Kidney (tissue), 14 donors: Measurements from ENCODE around the gene NOP9. TPM values are rescaled to one million over a fixed set of nuclear protein-coding genes. Genes with fewer than 3 reads are reported as not detected.

Experiments
- DNase-seq, 5 donors: peaks; one replicate each; pipeline ENCODE4 v3.0.0-alpha.2; 2013 to 2020
- FAIRE-seq: peaks from 2 replicates; lab custom pipeline; 2012; peaks lifted over from hg19 to GRCh38; lab: Jason Lieb, UNC
- H3K27ac ChIP-seq, 2 donors: one replicate each; pipeline ENCODE4 v1.7.0; 2013; ENCODE audit warnings: low read depth in 2 of 2, low read length in 2 of 2, inconsistent platforms in 1 of 2
- H3K27me3 ChIP-seq: one replicate; pipeline ENCODE4 v1.7.1; 2013; ENCODE audit warnings: low read length, inconsistent platforms; ENCODE audit not compliant: control insufficient read depth, insufficient read depth
- H3K36me3 ChIP-seq, 3 donors: one replicate each; pipeline versions ENCODE4 v1.7.0 to v1.7.1; 2013; ENCODE audit warnings: low read length in 3 of 3, control low read depth in 1 of 3, inconsistent platforms in 1 of 3; ENCODE audit not compliant: insufficient read depth in 3 of 3, control insufficient read depth in 2 of 3
- H3K4me1 ChIP-seq, 3 donors: one replicate each; pipeline versions ENCODE4 v1.7.0 to v1.7.1; 2013; ENCODE audit warnings: low read length in 3 of 3, inconsistent platforms in 1 of 3, low read depth in 1 of 3; ENCODE audit not compliant: control insufficient read depth in 2 of 3, insufficient read depth in 2 of 3
- H3K4me3 ChIP-seq, 3 donors: one replicate each; pipeline versions ENCODE4 v1.7.0 to v1.8.1; 2013; ENCODE audit warnings: low read length in 3 of 3, control low read depth in 1 of 3, inconsistent platforms in 1 of 3
- H3K9ac ChIP-seq, 3 donors: one replicate each; pipeline versions ENCODE4 v1.7.0 to v1.7.1; 2013; ENCODE audit warnings: low read length in 3 of 3, control low read depth in 1 of 3, inconsistent platforms in 1 of 3
- H3K9me3 ChIP-seq, 3 donors: one replicate each; pipeline versions ENCODE4 v1.7.0 to v1.7.1; 2013; ENCODE audit warnings: low read length in 3 of 3, control low read depth in 1 of 3, inconsistent platforms in 1 of 3; ENCODE audit not compliant: control insufficient read depth in 2 of 3, insufficient read depth in 1 of 3
- CTCF ChIP-seq: IDR thresholded peaks from 3 replicates; pipeline ENCODE4 v1.5.1; 2012; ENCODE audit warnings: mild to moderate bottlenecking, moderate library complexity, borderline replicate concordance; ENCODE audit not compliant: insufficient read depth; ENCODE audit errors: extremely low read depth
- intact Hi-C: fragments of 100-400 bp; cut with DNase I; formaldehyde crosslinking; loops from one replicate; pipeline ENCODE4 v1.11.1; 2022
- polyA plus RNA-seq: library from polyadenylated mRNA; stranded (reverse); fragments of 350-450 nt; fragmentation: Illumina TruSeq; extraction: RNeasy Lipid Tissue Mini Kit (QIAGEN cat#74804); gene quantifications from one replicate; pipeline ENCODE4 v1.2.3, GENCODE V29; 2014; ENCODE audit warnings: low read depth, low replicate concordance; ENCODE audit not compliant: insufficient read depth
- total RNA-seq: library from RNA; stranded (reverse); fragmentation: NEBNext Ultra II Directional; extraction: Animal tissue kit (Norgen Biotek cat#: 25700); gene quantifications from one replicate; pipeline ENCODE4 v1.2.1, GENCODE V29; 2021
- donor health status: control.
- donor health status: control.
- donor health status: control.
- donor health status: control.
- donor health status: control.
- donor health status: DM: yes; HTN: yes; CAD: no.
- donor health status: Normal renal cell carcinoma (clear cell type).

Gene NOP9
- total and polyA plus RNA-seq, 2 donors from 2014 or later, result 8.6 to 25.7 TPM

GRCh38 chr14:24311837-24312615 lies 12.4 kb downstream of the NOP9 start:
- peak overlapping the region in 1 of 3 donors; percentile 30 for H3K9ac ChIP-seq
- no peak for DNase-seq
- FAIRE-seq, result no peak
- intact Hi-C loops, result no loop called here
- no peaks in the 10 kb centered on the region for H3K9me3 ChIP-seq
- peaks cover 6% of the 10 kb centered on the region for H3K27me3 ChIP-seq
- H3K4me3 ChIP-seq, result peak overlapping the region in 1 of 3 donors; percentile 49
- H3K4me1 ChIP-seq, result peaks cover 0 to 46% (median 38%) of the 10 kb centered on the region in 3 donors
- no peaks in the 10 kb centered on the region for H3K36me3 ChIP-seq
- H3K27ac ChIP-seq, result peak overlapping the region; percentile 63 to 72
- TF ChIP-seq CTCF, result no peak

GRCh38 chr14:24312736-24313507 lies 13.3 kb downstream of the NOP9 start:
- Histone ChIP-seq H3K4me1 (peaks cover 0 to 43% (median 31%) of the 10 kb centered on the region in 3 donors), H3K4me3 (no peak overlapping the region)
- no peak for DNase-seq

GRCh38 chr14:24313913-24314312 lies 14.3 kb downstream of the NOP9 start:
- H3K9me3 ChIP-seq, result no peaks in the 10 kb centered on the region
- H3K4me3 ChIP-seq, result no peak overlapping the region
- no peak for FAIRE-seq
- no peaks in the 10 kb centered on the region for H3K36me3 ChIP-seq
- peaks cover 9% of the 10 kb centered on the region for H3K27me3 ChIP-seq
- H3K27ac ChIP-seq, result peak overlapping the region in 1 of 2 donors; percentile 38
- no peak for DNase-seq
- TF ChIP-seq CTCF, result no peak
- intact Hi-C loops, result no loop called here
- H3K4me1 ChIP-seq, result peaks cover 0 to 35% (median 29%) of the 10 kb centered on the region in 3 donors
- no peak overlapping the region for H3K9ac ChIP-seq

More at GRCh38 chr14:24312736-24313507, 13.3 kb downstream of the NOP9 start:
- H3K36me3 ChIP-seq, result no peaks in the 10 kb centered on the region
- TF ChIP-seq CTCF, result no peak
- peak overlapping the region; percentile 16 to 63 for H3K27ac ChIP-seq
- peak overlapping the region in 1 of 3 donors; percentile 30 for H3K9ac ChIP-seq
- H3K9me3 ChIP-seq, result no peaks in the 10 kb centered on the region
- no peak for FAIRE-seq
- H3K27me3 ChIP-seq, result peaks cover 9% of the 10 kb centered on the region
- intact Hi-C loops, result no loop called here
